ENCODE measurements around the gene MLNR.

GRCh38 chr13:49256841-49257240 is 36.7 kb downstream of the MLNR start:
- TF ChIP-seq CTCF (conservative IDR thresholded peaks at IDR 0.05) (no peak), ZFX (IDR thresholded peaks at IDR 0.05) (no peak)
